Central memory CD4-positive, alpha-beta T cell (primary cell): ENCODE measurements around the gene CHKA.

Experiments used
- DNase-seq: peaks from one replicate; pipeline ENCODE4 v3.0.0; 2022

CHKA gene

GRCh38 chr11:68028802-68029545 lies 92.2 kb downstream of the CHKA start:
- no peak for DNase-seq

GRCh38 chr11:68027667-68028066 lies 93.5 kb downstream of the CHKA start:
- no peak for DNase-seq

DNA sequence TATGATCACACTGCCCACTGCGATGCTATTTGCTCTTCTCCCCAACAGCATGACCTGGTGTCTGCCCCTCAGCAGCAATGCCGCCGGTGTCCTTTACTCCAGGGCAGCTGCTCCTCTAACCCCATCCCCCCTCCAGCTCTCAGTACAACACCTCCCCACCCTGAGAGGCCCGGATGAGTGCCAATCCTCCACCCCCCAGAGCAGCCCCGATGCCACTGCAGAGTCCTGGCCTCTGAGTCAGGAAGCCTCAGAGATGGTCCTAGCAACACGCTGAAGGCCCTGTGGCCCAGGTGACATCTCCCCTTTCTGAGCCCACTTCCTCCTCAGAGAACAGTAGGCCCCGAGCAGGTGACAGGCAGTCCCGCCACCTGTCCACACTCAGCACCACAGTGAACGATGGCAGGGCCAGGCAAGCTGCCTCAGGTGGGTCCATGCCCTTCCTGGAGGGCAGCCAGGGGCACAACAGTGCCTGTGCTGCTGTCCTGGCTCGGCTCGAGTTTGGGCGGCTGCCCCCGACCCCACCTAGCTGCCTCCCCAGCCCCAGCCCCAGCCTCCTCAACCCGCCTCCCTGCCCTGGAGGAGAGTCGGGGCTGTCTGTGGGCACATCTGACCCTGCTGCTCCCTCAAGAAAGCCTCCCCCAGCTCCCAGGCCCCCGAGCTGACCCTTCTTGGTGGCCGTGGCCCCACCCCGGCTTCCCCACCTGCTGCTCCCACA lies 94.6 kb downstream of the CHKA start:
- no peak for DNase-seq

- no peak for DNase-seq
Observed at GRCh38 chr11:68025047-68025446, 96.1 kb downstream of the CHKA start.

- DNase-seq: no peak
Observed at GRCh38 chr11:68024508-68024907, 96.7 kb downstream of the CHKA start.

DNA sequence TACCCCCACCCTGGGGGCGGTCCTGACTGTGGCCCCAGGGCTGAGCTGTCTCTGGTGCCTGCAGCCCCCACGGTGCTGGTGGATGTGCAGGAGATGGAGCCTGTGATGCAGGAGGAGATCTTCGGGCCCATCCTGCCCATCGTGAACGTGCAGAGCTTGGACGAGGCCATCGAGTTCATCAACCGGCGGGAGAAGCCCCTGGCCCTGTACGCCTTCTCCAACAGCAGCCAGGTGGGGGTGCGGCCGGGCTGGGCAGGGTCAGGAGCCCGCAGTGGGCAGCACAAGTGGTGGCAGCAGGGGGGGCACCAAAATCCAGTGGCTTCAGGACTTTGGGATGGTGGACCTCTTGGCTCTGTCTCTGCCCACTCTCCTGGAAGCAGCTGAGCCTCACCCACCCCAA lies 98.7 kb downstream of the CHKA start:
- DNase-seq: no peak

GRCh38 chr11:68021167-68021787 lies 99.9 kb downstream of the CHKA start:
- DNase-seq: no peak

DNA sequence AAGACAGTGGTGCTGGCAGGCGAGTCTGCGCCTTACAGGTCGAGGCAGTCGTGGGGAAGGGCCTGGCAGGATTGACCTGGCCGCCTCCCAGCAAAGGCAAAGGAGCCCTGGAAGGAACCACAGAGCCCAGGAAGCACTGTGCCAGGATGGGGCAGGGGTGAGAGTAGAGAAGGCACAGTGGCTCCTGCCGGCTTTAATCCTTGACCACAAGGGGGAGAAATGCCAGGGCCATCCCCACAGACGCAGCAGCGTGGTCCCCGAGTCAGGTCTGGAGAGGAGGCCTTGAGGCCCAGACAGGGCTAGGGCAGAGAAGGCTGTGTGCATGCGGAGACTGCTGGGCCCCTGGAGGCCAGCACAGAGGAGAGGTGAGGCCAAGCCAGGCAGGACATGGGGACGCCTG lies 100.6 kb downstream of the CHKA start:
- DNase-seq: no peak

- no peak for DNase-seq
Observed at GRCh38 chr11:68019486-68019885, 101.7 kb downstream of the CHKA start.

GRCh38 chr11:68018730-68019190 lies 102.4 kb downstream of the CHKA start:
- no peak for DNase-seq

- no peak for DNase-seq
Observed at GRCh38 chr11:68017980-68018729, 103.0 kb downstream of the CHKA start.

GRCh38 chr11:68016904-68017817 lies 104.0 kb downstream of the CHKA start:
- DNase-seq: no peak

DNA sequence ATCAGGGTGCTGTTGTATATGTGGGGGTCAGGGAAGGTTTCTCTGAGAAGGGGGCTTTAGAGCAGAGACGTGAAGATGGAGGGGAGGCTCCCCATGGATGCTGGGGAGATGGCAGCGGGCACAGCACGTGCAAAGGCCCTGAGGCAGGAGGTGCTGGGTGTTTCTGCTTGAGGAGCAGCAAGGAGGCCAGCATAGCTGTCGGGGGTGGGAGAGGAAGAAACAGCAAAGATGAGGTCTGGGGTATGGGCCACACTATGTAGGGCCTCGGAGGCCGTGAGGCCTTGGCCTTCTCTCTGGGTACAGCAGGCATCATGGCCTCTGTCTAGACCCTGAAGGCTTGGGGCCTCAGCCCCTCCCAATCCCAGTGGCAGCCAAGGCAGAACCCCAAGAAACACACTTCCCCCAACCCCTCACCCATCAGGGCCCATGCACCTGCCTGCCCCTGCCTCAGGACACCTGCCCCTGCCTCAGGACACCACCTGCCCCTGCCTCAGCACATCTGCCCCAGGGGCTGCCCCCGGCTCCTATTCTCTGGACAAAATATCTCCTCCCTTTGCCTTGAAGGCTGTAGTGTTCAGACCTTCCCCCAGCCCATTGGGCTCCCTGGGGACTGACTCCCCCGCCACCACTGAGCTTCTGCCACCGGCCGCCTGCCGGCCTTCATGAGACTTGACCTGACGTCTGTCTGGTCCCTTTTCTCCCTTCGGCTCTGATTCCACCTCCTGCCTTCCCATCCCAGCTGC lies 104.9 kb downstream of the CHKA start:
- no peak for DNase-seq

GRCh38 chr11:68015467-68015866 lies 105.7 kb downstream of the CHKA start:
- DNase-seq: no peak

DNA sequence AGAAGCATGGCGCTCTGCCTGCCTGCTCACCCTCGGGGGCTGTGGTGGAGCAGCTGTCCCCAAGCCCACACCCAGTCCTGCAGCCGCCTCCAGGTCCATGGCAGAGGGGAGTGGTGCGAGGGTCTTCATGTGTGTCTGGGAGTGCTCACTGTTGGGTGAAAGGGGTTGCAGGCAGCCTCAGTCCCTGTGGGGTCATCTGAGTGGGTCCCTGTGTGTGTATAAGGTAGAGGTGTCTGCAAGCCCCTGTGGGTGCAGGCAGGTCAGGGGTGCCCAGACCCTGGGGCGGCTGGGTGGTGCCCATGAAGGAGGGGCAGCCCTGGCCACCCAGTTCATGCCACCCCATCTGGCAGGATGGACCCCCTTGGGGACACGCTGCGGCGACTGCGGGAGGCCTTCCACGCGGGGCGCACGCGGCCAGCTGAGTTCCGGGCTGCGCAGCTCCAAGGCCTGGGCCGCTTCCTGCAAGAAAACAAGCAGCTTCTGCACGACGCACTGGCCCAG lies 106.2 kb downstream of the CHKA start:
- DNase-seq: no peak

- DNase-seq: no peak
Observed at GRCh38 chr11:68014157-68014946, 106.8 kb downstream of the CHKA start.

DNA sequence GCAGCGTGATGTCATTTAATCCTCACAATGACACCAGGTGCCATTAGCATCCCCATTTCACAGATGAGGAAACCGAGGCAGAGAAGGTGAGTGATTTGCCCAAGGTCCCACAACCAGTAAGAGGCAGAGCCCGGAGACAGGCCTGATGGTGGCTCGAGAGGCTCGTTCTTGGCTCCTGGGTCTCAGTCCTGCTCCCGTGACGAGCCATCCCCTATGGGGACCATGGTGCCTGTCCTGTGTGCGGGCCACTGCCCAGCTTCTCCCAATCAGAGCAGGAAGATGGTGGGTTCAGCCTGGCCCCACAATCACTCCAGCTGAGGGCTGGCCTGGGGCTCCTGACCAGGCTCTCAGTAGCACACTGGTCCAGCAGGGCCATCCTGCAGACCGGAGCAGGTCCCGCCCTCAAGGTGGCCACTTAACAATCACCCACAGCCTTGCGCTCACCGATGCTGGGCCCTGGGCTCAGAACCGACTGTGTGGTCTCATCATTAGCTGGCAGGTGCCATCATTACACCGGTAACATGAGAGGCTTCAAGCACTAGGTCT lies 107.5 kb downstream of the CHKA start:
- no peak for DNase-seq

DNA sequence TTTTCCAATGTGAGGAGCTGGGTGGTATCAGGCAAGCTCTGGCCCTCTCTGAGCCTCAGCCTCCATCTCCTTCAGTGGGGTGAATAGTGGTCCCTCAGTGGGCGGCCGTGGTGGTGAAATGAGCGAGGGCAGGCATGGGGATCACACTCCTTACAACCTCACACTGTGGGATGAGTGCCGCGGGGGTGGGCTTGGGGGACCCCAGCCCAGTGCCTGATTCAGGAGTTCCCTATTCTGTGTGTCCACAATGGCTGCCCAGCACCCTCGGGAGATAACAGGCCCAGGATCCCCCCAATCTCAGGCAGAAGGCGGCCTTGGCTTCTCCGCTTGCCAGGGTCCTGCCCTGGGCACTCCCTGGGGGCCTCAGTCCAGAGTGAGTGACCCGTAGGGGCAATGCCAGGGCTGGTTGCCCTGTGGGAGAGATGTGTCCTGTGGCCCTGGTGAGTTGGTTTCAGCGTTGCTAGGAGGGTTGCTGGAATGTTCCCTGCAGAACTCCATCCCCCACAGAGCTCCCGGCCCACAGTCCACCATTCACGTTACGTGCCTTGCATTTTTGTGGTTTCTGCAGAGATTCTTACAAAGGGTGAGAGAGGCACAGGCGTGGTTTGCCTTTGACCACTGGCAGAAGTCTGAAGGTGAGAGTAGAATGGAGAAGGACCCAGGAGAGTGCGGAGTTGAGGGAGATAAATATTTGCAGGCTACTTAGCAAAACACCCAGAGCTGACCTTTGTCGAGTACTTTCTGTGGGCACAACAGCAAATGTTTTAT lies 108.2 kb downstream of the CHKA start:
- no peak for DNase-seq
